SW480 (cell line): Measurements from ENCODE around the gene SLC6A6.
A peak's percentile ranks its signal among the peaks of the same experiment; 100 is the strongest.
"Not testable (repeated sequence)": the region's sequence is repeated elsewhere in the genome, so short reads cannot be mapped to it uniquely, and the experiment has no call there.

ENCODE experiments used
- DNase-seq: peaks from one replicate; pipeline ENCODE4 v3.0.0-alpha.2; 2016; ENCODE audit warnings: low spot score

The SLC6A6 gene

GRCh38 chr3:14508505-14508819, 106.1 kb downstream of the SLC6A6 start:
- no peak for DNase-seq

DNA sequence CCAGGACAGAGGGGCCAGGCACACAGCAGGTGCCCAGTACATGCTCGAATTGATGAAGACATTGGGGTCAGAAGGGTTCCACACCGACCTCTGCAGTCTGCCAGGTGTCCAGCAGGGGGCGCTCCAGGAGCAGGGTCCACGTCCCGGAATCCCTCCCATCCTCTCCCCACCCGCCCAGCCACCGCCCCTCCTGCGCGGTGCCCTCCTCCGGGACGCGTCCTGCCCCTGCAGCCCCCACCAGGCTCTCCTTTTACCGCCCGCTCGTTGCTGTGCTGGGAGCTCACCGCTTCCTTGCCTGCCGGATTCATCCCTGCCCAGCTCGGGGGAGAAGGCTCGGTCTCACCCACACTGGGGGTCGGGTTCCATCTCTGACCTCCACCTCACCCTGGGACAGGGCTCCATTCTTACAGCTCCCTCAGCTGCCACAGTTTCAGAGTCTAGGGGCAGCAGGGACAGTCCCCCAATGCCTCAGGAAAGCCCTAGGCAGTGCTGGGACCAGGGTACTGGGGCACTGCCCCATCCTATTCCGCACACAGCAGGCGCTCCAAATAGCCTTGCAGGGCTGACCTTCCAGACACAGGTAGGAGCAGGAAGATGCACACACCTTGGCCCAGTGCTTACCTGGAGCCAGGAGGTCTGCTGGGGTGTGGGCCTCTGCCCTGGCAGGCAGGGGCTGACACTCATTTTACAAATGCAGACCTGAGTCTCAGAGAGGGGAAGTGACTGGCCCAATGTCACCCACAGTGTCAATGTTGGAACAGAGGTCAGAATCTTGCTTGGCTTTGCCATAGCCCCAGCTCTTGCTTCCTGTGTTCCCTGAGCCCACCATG, 106.8 kb downstream of the SLC6A6 start:
- DNase-seq: peak; percentile 43

DNA sequence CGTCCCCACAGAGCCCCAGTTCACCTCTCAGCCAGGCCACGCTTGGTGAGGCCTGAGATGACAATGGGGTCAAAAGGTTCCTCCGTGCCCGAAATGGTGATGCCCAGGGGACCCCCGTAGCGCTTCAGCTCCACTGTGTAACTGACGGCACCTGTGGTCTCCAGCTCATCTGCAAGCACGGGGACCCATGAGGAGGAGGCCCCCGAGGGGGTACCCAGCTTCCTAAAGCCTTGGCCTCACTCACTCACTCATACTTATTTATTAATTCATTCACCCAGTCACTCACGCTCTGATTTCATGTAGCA, 107.3 kb downstream of the SLC6A6 start:
- no peak for DNase-seq

GRCh38 chr3:14510838-14511622, 108.6 kb downstream of the SLC6A6 start:
- no peak for DNase-seq

GRCh38 chr3:14511623-14512280, 109.3 kb downstream of the SLC6A6 start:
- no peak for DNase-seq

- DNase-seq: no peak
Observed at GRCh38 chr3:14512281-14512941, 110.0 kb downstream of the SLC6A6 start.

GRCh38 chr3:14512942-14513327, 110.5 kb downstream of the SLC6A6 start:
- DNase-seq: no peak

- no peak for DNase-seq
Observed at GRCh38 chr3:14513566-14514322, 111.3 kb downstream of the SLC6A6 start.

GRCh38 chr3:14514323-14514720, 111.9 kb downstream of the SLC6A6 start:
- DNase-seq: no peak

GRCh38 chr3:14515526-14515925, 113.1 kb downstream of the SLC6A6 start:
- not testable (repeated sequence) for DNase-seq

GRCh38 chr3:14516738-14517345, 114.4 kb downstream of the SLC6A6 start:
- DNase-seq: no peak

DNA sequence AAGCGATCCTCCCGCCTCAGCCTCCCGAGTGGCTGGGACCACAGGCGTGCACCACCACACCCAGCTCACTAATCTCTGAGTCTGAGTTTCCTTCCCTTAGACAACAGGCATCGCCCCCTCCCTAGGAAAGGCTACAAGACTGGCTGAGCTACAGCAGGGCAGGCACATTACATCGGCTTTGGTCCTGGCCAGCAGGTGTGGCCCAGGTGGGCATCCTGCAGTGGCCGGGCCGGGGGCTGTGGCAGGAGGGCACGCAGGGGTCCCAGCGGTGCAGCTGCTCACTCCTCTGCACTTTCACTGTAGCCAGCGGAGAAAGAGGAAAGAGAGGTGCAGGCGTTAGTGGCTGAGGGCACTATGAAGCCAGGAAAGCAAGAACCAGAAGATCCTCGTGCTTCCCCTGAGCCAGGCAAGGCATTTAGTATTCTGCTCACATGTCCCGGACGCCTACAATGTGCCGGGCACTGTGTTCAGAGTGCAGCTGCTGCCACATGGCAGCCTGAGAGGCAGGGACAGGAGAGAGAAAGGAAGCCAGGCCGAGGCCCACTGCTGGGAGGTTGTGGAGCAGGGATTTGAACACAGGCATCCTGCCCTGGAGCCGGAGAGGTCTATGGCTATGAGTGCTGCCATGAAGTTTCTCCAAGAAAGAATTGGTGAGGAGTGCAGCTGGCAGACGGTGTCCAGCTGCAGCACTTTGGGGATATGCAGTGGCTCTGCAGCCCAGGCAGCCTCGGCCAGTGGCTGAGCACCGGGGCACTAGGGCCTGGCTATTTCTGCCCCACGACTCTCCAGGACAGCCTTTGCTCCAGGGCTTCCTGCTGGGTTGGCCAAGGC, 115.4 kb downstream of the SLC6A6 start:
- no peak for DNase-seq

- DNase-seq: no peak
Observed at GRCh38 chr3:14518432-14518802, 116.0 kb downstream of the SLC6A6 start.

DNA sequence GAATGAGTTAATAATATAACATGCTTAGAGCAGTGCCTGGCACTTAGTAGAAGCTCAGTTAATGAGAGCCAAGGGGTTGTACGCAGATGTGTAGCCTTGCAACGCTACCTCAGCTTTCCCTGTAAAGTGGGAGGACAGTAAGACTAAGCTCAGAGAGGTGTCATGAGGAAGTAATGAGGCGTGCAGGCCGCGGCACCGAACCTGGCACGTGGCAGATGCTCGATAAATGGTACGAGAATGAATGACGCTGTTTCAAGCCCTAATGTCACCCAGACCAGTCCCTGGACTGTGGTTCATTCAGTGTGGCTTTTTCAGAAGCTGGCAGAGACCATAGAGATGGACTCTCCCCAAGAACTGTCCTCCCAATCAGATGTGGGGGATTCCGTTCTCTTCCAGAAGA, 116.5 kb downstream of the SLC6A6 start:
- no peak for DNase-seq

DNA sequence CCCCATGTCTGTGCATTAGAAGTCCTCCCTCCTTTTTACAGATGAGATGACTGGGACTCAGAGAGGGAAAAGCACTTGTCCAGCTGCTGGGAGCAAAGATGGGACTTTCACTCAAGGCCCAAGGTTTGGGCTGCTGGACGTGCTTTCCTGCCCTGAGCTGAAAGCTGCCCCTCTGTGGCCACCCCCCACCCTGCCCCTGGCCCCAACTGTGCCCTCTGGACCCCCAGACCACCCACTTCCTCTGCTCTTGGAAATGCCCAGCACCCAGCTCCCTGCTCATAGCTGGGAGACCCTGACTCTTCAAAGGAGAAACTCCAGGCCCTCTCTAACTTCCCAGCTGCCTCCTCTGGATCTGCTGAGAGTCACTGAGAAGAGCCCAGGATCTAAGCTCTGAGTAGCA, 117.0 kb downstream of the SLC6A6 start:
- no peak for DNase-seq

DNA sequence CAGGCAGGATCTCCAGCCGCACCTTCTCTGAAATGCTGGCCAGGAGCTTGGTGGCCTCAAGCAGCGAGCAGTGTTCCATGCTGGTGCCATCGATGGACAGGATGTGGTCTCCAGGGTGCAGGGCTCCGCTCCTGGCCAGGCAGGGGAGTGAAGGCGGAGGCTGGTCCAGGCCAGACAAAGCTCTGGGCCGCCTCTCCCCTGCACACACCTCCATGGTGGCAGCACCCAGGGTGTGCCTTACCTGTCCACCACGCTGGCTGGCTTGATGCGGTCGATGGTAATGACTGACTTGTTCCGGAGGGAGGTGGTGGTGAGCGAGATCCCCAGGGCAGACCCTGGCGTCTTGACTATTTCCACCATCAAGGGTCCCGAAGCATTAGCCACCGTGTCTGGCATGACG, 117.7 kb downstream of the SLC6A6 start:
- no peak for DNase-seq

GRCh38 chr3:14520967-14521366, 118.6 kb downstream of the SLC6A6 start:
- DNase-seq: no peak

DNA sequence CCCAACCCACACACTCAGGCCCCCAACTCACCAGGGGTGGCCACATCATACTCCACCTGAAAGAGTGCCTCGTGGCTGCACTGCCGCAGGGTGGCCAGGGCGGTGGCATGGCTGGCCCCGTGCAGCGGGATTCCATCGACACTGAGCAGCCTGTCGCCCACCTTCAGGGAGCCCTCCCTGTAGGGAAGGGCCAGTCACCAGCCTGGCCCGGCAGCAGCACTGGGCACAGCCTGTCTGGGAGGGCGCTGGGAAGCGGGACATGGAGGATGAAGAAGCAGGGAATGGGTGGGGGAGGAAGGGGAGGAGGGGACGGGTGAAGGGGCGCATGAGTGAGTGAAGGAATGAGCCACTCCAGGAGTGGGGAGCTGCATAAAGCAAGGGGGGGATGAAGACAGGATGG, 119.2 kb downstream of the SLC6A6 start:
- no peak for DNase-seq

DNA sequence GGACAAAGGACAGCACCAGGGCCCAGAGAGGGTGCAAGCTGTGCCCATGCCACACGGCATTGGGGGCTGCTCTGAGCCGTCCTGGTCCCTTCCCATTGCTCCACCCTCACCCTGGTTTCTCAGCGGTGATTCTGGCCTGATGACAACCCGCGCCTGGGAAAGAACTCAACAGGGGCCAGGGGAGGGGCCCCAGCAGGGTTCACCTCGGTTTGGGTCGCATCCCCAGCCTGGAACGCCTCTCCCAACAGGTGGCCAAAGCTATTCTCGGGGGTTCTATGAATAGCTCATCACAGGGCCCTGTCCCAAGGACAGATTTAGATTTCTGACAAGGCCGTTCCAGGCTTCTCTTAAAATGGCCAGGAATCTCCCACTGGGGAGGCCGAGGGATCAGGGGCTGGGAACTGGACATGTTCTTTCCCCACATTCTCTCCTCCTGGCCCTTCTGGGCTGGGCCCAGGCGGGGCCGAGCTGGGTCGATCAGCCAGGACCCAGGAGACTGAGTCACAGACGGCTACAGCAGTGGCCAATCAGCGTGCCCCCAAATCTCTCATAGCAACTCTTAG, 119.8 kb downstream of the SLC6A6 start:
- DNase-seq: no peak

GRCh38 chr3:14522768-14523167, 120.4 kb downstream of the SLC6A6 start:
- no peak for DNase-seq
